ENCODE results near the gene PLXNB2.

The PLXNB2 gene

GRCh38 chr22:50313600-50313999 lies 6.2 kb upstream of the PLXNB2 start:
- TF ChIP-seq POLR2AphosphoS5 (IDR thresholded peaks at IDR 0.05; ENCODE audit: low read depth, low read length) (no peak), FOXP2 (optimal IDR thresholded peaks at IDR 0.05; ENCODE audit: borderline replicate concordance, extremely low read depth, extremely low read length, insufficient read depth) (no peak)

- no peak for TF ChIP-seq TAF1 (IDR thresholded peaks at IDR 0.05; ENCODE audit: borderline replicate concordance, insufficient read depth, low read length)
These were observed 5.6 kb upstream of the PLXNB2 start for GRCh38 chr22:50313021-50313420.

GRCh38 chr22:50312371-50312770 lies 4.9 kb upstream of the PLXNB2 start:
- TF ChIP-seq TAF1 (IDR thresholded peaks at IDR 0.05; ENCODE audit: borderline replicate concordance, insufficient read depth, low read length) (no peak), FOXP2 (optimal IDR thresholded peaks at IDR 0.05; ENCODE audit: borderline replicate concordance, extremely low read depth, extremely low read length, insufficient read depth) (no peak), REST (IDR thresholded peaks at IDR 0.05; ENCODE audit: insufficient read depth in 1 of 2, low read depth in 2 of 2, low read length in 2 of 2) (no peak), SIN3A (IDR thresholded peaks at IDR 0.05; ENCODE audit: borderline replicate concordance, insufficient read depth, low read length) (no peak), POLR2AphosphoS5 (IDR thresholded peaks at IDR 0.05; ENCODE audit: low read depth, low read length) (no peak)

- no peak for TF ChIP-seq REST (IDR thresholded peaks at IDR 0.05; ENCODE audit: insufficient read depth in 1 of 2, low read depth in 2 of 2, low read length in 2 of 2)
- no peak for TF ChIP-seq SIN3A (IDR thresholded peaks at IDR 0.05; ENCODE audit: borderline replicate concordance, insufficient read depth, low read length)
These were observed 4.3 kb upstream of the PLXNB2 start for GRCh38 chr22:50311606-50312351.

- TF ChIP-seq POLR2AphosphoS5 (IDR thresholded peaks at IDR 0.05; ENCODE audit: low read depth, low read length) (no peak), TAF1 (IDR thresholded peaks at IDR 0.05; ENCODE audit: borderline replicate concordance, insufficient read depth, low read length) (no peak), REST (IDR thresholded peaks at IDR 0.05; ENCODE audit: insufficient read depth in 1 of 2, low read depth in 2 of 2, low read length in 2 of 2) (no peak), SIN3A (IDR thresholded peaks at IDR 0.05; ENCODE audit: borderline replicate concordance, insufficient read depth, low read length) (no peak), FOXP2 (optimal IDR thresholded peaks at IDR 0.05; ENCODE audit: borderline replicate concordance, extremely low read depth, extremely low read length, insufficient read depth) (no peak)
These were observed 3.6 kb upstream of the PLXNB2 start for GRCh38 chr22:50310949-50311444.

GRCh38 chr22:50310031-50310722 lies 2.7 kb upstream of the PLXNB2 start:
- TF ChIP-seq REST (IDR thresholded peaks at IDR 0.05; ENCODE audit: insufficient read depth in 1 of 2, low read depth in 2 of 2, low read length in 2 of 2) (no peak), FOXP2 (optimal IDR thresholded peaks at IDR 0.05; ENCODE audit: borderline replicate concordance, extremely low read depth, extremely low read length, insufficient read depth) (no peak), POLR2AphosphoS5 (IDR thresholded peaks at IDR 0.05; ENCODE audit: low read depth, low read length) (no peak), TAF1 (IDR thresholded peaks at IDR 0.05; ENCODE audit: borderline replicate concordance, insufficient read depth, low read length) (no peak), SIN3A (IDR thresholded peaks at IDR 0.05; ENCODE audit: borderline replicate concordance, insufficient read depth, low read length) (no peak)
